Measurements from ENCODE around the gene XPC. TPM values are rescaled to one million over a fixed set of nuclear protein-coding genes. Genes with fewer than 3 reads are reported as not detected.

Gene XPC
- total RNA-seq, 1 donor from 2014 or later: 26.8 TPM

DNA sequence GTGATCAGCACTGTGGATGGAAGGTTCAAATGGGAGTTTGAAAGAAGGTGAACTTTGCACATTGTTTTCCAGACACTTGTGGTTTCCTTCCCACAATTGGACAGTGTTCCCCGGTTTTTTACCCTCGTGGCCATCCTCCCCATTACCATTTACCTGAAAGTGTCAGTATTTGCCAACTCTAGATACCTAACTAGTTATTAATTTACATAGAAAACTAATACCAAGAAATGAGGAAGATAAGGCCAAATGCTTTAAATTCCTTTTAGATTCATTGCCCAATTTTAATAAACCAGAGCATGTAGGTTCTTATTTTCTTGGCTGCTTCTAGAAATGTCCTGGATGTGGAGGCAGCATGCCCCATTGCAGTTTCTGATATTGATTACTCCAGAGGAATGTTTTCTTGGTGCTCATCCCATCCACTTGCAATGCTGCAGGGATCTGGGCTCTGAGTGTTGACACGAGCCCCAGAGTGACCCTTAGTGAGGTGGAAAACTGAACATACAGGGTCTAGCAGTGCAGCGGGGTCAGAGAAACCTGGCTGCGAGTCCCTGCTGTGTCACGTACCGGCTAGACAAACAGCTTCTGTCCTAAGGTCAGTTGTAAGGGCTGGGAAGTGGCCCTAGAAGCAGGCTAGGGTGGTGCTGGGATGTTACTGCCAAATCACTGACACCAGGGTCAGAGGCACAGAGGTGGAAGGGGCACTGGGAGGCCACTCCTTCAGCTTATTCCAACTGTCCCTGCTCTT, 23.7 kb upstream of the XPC start:
- Mint-ChIP-seq H3K27ac (ENCODE audit: unreplicated experiment) (no peak overlapping the region), H3K4me1 (ENCODE audit: low read depth) (peaks cover 37% of the 10 kb centered on the region), H3K9me3 (ENCODE audit: low read depth) (no peaks in the 10 kb centered on the region), H3K36me3 (ENCODE audit: low read depth) (peaks cover 15% of the 10 kb centered on the region), H3K27me3 (ENCODE audit: low read depth) (no peaks in the 10 kb centered on the region), H3K4me3 (ENCODE audit: unreplicated experiment) (no peak overlapping the region)
- TF ChIP-seq CTCF (IDR thresholded peaks at IDR 0.05): no peak
- DNase-seq (ENCODE audit: low spot score): no peak

- Mint-ChIP-seq H3K9me3 (ENCODE audit: low read depth) (no peaks in the 10 kb centered on the region), H3K27me3 (ENCODE audit: low read depth) (no peaks in the 10 kb centered on the region), H3K27ac (ENCODE audit: unreplicated experiment) (no peak overlapping the region), H3K36me3 (ENCODE audit: low read depth) (peaks cover 16% of the 10 kb centered on the region), H3K4me3 (ENCODE audit: unreplicated experiment) (no peak overlapping the region), H3K4me1 (ENCODE audit: low read depth) (peaks cover 45% of the 10 kb centered on the region)
- no peak for TF ChIP-seq CTCF (IDR thresholded peaks at IDR 0.05)
- DNase-seq (ENCODE audit: low spot score): no peak
These were observed 22.4 kb upstream of the XPC start for GRCh38 chr3:14200841-14201240.

DNA sequence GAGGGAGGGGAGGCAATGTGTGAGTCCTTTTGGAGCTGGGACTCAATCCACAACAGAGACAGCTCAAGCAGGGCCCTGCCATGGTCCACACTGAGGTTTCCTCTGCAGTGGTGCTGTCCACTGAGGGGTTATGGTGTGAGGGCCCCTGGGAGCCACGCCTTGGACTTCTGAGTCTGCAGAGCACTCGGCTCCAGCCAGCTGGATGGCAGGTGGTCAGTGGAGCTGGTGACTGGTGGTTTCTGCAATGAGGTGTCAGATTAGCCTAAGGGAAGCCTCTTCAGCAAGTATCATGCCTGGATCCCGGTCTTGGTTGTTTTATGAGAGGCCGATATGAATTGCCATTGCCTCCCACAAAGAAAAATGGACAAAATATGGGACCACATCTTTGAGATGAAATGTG, 21.9 kb upstream of the XPC start:
- no peak for DNase-seq (ENCODE audit: low spot score)
- Mint-ChIP-seq H3K4me3 (ENCODE audit: unreplicated experiment) (no peak overlapping the region), H3K9me3 (ENCODE audit: low read depth) (no peaks in the 10 kb centered on the region), H3K36me3 (ENCODE audit: low read depth) (peaks cover 16% of the 10 kb centered on the region), H3K27ac (ENCODE audit: unreplicated experiment) (no peak overlapping the region), H3K4me1 (ENCODE audit: low read depth) (peaks cover 50% of the 10 kb centered on the region), H3K27me3 (ENCODE audit: low read depth) (no peaks in the 10 kb centered on the region)
- TF ChIP-seq CTCF (IDR thresholded peaks at IDR 0.05): no peak

DNA sequence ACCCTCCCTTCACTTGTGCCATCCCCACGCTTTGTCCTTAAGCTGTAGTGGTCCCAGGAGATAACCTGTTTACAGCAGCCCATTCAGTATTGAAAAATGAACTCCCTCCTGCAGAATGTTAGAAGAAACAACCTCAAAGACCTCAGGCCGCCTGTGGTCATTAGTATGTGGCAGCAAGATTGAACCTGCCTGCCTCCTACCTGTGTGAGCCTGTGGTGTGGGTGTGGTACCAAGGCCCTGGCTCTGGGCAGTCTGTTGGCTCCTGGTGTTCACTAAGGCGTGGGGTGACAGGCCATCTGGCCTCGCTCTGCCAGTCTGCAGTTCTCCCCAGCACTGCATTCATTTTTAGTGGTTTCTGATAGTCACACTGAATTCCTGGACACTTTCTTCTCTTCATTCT, 21.2 kb upstream of the XPC start:
- Mint-ChIP-seq H3K4me3 (ENCODE audit: unreplicated experiment) (no peak overlapping the region), H3K36me3 (ENCODE audit: low read depth) (peaks cover 16% of the 10 kb centered on the region), H3K4me1 (ENCODE audit: low read depth) (peaks cover 47% of the 10 kb centered on the region), H3K27ac (ENCODE audit: unreplicated experiment) (no peak overlapping the region), H3K9me3 (ENCODE audit: low read depth) (no peaks in the 10 kb centered on the region), H3K27me3 (ENCODE audit: low read depth) (no peaks in the 10 kb centered on the region)
- DNase-seq (ENCODE audit: low spot score): no peak
- no peak for TF ChIP-seq CTCF (IDR thresholded peaks at IDR 0.05)

GRCh38 chr3:14194865-14195264, 16.5 kb upstream of the XPC start:
- H3K9me3 Mint-ChIP-seq (ENCODE audit: low read depth): peaks cover under 1% of the 10 kb centered on the region
- no peak overlapping the region for H3K4me3 Mint-ChIP-seq (ENCODE audit: unreplicated experiment)
- peaks cover 21% of the 10 kb centered on the region for H3K36me3 Mint-ChIP-seq (ENCODE audit: low read depth)
- H3K27me3 Mint-ChIP-seq (ENCODE audit: low read depth): no peaks in the 10 kb centered on the region
- no peak for DNase-seq (ENCODE audit: low spot score)
- peaks cover 16% of the 10 kb centered on the region for H3K4me1 Mint-ChIP-seq (ENCODE audit: low read depth)
- no peak for TF ChIP-seq CTCF (IDR thresholded peaks at IDR 0.05)
- H3K27ac Mint-ChIP-seq (ENCODE audit: unreplicated experiment): no peak overlapping the region

All from chondrocyte (in vitro differentiated cells).